Activated CD4-positive, alpha-beta T cell treated with anti-CD3 and anti-CD28 coated beads for 24 hours (primary cell): ENCODE measurements around the gene KCNMB2.

Experiments
- DNase-seq, 2 donors: peaks; one replicate each; pipeline ENCODE4 v3.0.0-alpha.2; 2020; ENCODE audit warnings: low read depth in 2 of 2

KCNMB2 gene

GRCh38 chr3:178752843-178753242 lies 216.6 kb downstream of the KCNMB2 start:
- DNase-seq: no peak

GRCh38 chr3:178754852-178755510 lies 218.7 kb downstream of the KCNMB2 start:
- DNase-seq: no peak

- no peak for DNase-seq
Observed at GRCh38 chr3:178761024-178761423, 224.8 kb downstream of the KCNMB2 start.

GRCh38 chr3:178761461-178761860 lies 225.2 kb downstream of the KCNMB2 start:
- no peak for DNase-seq

- DNase-seq: no peak
Observed at GRCh38 chr3:178762385-178762784, 226.1 kb downstream of the KCNMB2 start.

- DNase-seq: no peak
Observed at GRCh38 chr3:178765472-178765871, 229.2 kb downstream of the KCNMB2 start.

GRCh38 chr3:178767581-178767980 lies 231.3 kb downstream of the KCNMB2 start:
- no peak for DNase-seq

- no peak for DNase-seq
Observed at GRCh38 chr3:178768072-178768864, 232.0 kb downstream of the KCNMB2 start.

GRCh38 chr3:178771511-178771910 lies 235.3 kb downstream of the KCNMB2 start:
- DNase-seq: no peak

- no peak for DNase-seq
Observed at GRCh38 chr3:178772746-178773145, 236.5 kb downstream of the KCNMB2 start.

GRCh38 chr3:178773358-178773757 lies 237.1 kb downstream of the KCNMB2 start:
- no peak for DNase-seq

GRCh38 chr3:178777718-178778411 lies 241.6 kb downstream of the KCNMB2 start:
- DNase-seq: no peak

- DNase-seq: no peak
Observed at GRCh38 chr3:178778589-178778988, 242.4 kb downstream of the KCNMB2 start.

GRCh38 chr3:178785961-178786360 lies 249.7 kb downstream of the KCNMB2 start:
- no peak for DNase-seq

GRCh38 chr3:178787960-178788359 lies 251.7 kb downstream of the KCNMB2 start:
- DNase-seq: no peak

GRCh38 chr3:178794711-178795110 lies 258.5 kb downstream of the KCNMB2 start:
- no peak for DNase-seq

- no peak for DNase-seq
Observed at GRCh38 chr3:178795349-178795748, 259.1 kb downstream of the KCNMB2 start.

- no peak for DNase-seq
Observed at GRCh38 chr3:178802259-178802658, 266.0 kb downstream of the KCNMB2 start.

- DNase-seq: no peak
Observed at GRCh38 chr3:178802993-178803693, 266.9 kb downstream of the KCNMB2 start.

- DNase-seq: no peak
Observed at GRCh38 chr3:178804606-178805005, 268.4 kb downstream of the KCNMB2 start.

- no peak for DNase-seq
Observed at GRCh38 chr3:178805741-178806140, 269.5 kb downstream of the KCNMB2 start.

GRCh38 chr3:178806651-178807050 lies 270.4 kb downstream of the KCNMB2 start:
- DNase-seq: no peak
